Measurements from ENCODE around the gene MSX1. TPM values are rescaled to one million over a fixed set of nuclear protein-coding genes. Genes with fewer than 3 reads are reported as not detected.

MSX1 gene
- total RNA-seq, 1 experiment from 2014 or later = 1.6 TPM

DNA sequence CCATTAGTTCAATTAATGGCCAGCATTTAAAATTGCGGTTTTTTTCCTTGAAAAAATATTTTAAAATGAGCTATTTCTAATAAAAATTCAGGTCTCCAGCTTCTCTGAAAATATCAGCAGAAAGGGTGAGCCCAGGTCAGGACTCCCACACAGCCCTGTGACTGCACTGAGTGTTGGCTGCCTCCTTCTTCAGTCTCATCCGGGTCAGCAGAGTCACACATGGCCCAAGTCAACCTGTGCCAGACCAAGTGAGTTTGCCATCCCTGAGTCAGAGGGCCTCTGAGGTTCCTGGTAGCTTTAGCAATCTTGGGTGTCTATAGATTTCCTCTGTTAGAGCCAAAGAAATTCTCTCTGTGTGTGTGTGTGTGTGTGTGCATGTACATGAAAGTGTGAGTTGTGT, 22.1 kb upstream of the MSX1 start:
- Mint-ChIP-seq H3K36me3 (ENCODE audit: insufficient read depth, unreplicated experiment) (no peaks in the 10 kb centered on the region), H3K4me3 (ENCODE audit: low read depth, unreplicated experiment) (no peak overlapping the region), H3K27me3 (ENCODE audit: unreplicated experiment) (peaks cover 22% of the 10 kb centered on the region), H3K4me1 (ENCODE audit: low read depth, unreplicated experiment) (no peaks in the 10 kb centered on the region), H3K27ac (ENCODE audit: unreplicated experiment) (no peak overlapping the region), H3K9me3 (ENCODE audit: low read depth, unreplicated experiment) (peaks cover 5% of the 10 kb centered on the region)
- intact Hi-C loops (cut with micrococcal nuclease; ENCODE audit: unreplicated experiment) = no loop called here
- TF ChIP-seq, protein P1, sequence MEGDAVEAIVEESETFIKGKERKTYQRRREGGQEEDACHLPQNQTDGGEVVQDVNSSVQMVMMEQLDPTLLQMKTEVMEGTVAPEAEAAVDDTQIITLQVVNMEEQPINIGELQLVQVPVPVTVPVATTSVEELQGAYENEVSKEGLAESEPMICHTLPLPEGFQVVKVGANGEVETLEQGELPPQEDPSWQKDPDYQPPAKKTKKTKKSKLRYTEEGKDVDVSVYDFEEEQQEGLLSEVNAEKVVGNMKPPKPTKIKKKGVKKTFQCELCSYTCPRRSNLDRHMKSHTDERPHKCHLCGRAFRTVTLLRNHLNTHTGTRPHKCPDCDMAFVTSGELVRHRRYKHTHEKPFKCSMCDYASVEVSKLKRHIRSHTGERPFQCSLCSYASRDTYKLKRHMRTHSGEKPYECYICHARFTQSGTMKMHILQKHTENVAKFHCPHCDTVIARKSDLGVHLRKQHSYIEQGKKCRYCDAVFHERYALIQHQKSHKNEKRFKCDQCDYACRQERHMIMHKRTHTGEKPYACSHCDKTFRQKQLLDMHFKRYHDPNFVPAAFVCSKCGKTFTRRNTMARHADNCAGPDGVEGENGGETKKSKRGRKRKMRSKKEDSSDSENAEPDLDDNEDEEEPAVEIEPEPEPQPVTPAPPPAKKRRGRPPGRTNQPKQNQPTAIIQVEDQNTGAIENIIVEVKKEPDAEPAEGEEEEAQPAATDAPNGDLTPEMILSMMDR (IDR thresholded peaks at IDR 0.05; ENCODE audit: unreplicated experiment) = no peak
- no peak for DNase-seq
- no TSS peak for BruUV-seq (replicated peaks)
- CTCF ChIA-PET = interaction anchor here (0.6 kb wide), 1 partner anchor 579 kb away, joined by 6 read pairs; no protein-coding TSS in a partner anchor

DNA sequence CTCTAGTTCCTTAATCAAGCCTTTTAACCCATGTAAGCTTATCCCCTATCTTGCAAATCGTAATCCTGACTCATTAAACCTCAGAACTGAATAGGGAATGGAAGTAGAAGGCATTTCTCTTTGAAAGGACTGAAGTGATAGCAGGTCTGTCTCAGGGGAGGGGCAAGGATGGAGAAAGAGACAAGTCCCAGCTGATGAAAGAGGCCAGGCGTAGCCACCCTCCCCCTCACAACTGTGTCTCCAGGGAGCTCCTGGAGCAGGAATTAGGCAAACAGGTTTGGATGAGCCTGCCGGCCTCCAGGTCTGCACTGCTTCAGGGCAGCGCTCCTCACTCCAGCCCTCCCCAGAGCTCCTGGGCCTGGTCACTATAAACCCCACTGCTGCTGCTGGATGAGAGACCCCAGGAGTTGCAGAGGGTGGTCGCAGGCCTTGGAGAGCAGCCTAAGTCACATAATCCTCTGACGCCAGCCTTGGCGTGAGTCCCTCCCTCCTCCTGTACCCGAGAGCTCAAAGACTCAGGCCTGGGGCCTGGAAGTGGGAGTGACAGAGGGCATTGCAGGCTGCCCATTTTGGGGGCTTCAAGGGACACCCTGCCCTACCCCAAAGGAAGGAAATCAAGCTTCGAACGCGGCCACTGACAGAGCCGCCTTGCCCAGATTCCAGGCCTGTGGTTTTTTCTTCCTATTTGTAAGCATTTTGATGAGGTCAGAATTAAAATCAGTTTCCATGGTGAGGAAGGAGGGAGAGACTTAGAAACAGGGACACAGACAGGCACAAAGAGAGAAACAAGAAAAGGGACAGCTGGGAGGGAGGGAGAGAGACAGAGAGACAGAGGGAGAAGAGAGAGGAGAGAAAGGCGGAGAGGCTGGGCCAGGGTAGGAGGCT, 21.2 kb upstream of the MSX1 start:
- CTCF ChIA-PET = no interaction called here
- H3K36me3 Mint-ChIP-seq (ENCODE audit: insufficient read depth, unreplicated experiment) = no peaks in the 10 kb centered on the region

GRCh38 chr4:4838936-4839810, 20.3 kb upstream of the MSX1 start:
- CTCF ChIA-PET = no interaction called here
- Mint-ChIP-seq H3K36me3 (ENCODE audit: insufficient read depth, unreplicated experiment) (no peaks in the 10 kb centered on the region), H3K9me3 (ENCODE audit: low read depth, unreplicated experiment) (peaks cover 2% of the 10 kb centered on the region), H3K4me1 (ENCODE audit: low read depth, unreplicated experiment) (no peaks in the 10 kb centered on the region), H3K27me3 (ENCODE audit: unreplicated experiment) (peaks cover 38% of the 10 kb centered on the region), H3K4me3 (ENCODE audit: low read depth, unreplicated experiment) (no peak overlapping the region), H3K27ac (ENCODE audit: unreplicated experiment) (no peak overlapping the region)
- BruUV-seq (replicated peaks) = no TSS peak
- TF ChIP-seq, protein P1 (IDR thresholded peaks at IDR 0.05; ENCODE audit: unreplicated experiment) = no peak
- DNase-seq = no peak
- intact Hi-C loops (cut with micrococcal nuclease; ENCODE audit: unreplicated experiment) = no loop called here

More for the DNA sequence above, 21.2 kb upstream of the MSX1 start:
- DNase-seq = no peak
- Mint-ChIP-seq H3K27ac (ENCODE audit: unreplicated experiment) (no peak overlapping the region), H3K4me3 (ENCODE audit: low read depth, unreplicated experiment) (no peak overlapping the region), H3K4me1 (ENCODE audit: low read depth, unreplicated experiment) (no peaks in the 10 kb centered on the region), H3K9me3 (ENCODE audit: low read depth, unreplicated experiment) (peaks cover 5% of the 10 kb centered on the region), H3K27me3 (ENCODE audit: unreplicated experiment) (peaks cover 32% of the 10 kb centered on the region)
- BruUV-seq (replicated peaks) = no TSS peak
- TF ChIP-seq, protein P1 (IDR thresholded peaks at IDR 0.05; ENCODE audit: unreplicated experiment) = no peak
- intact Hi-C loops (cut with micrococcal nuclease; ENCODE audit: unreplicated experiment) = no loop called here

- no TSS peak for BruUV-seq (replicated peaks)
- peaks cover 2% of the 10 kb centered on the region for H3K9me3 Mint-ChIP-seq (ENCODE audit: low read depth, unreplicated experiment)
- H3K4me1 Mint-ChIP-seq (ENCODE audit: low read depth, unreplicated experiment) = no peaks in the 10 kb centered on the region
- no peak overlapping the region for H3K4me3 Mint-ChIP-seq (ENCODE audit: low read depth, unreplicated experiment)
- no peak overlapping the region for H3K27ac Mint-ChIP-seq (ENCODE audit: unreplicated experiment)
- CTCF ChIA-PET = no interaction called here
- H3K27me3 Mint-ChIP-seq (ENCODE audit: unreplicated experiment) = peaks cover 38% of the 10 kb centered on the region
- no peak for DNase-seq
- intact Hi-C loops (cut with micrococcal nuclease; ENCODE audit: unreplicated experiment) = no loop called here
- TF ChIP-seq, protein P1 (IDR thresholded peaks at IDR 0.05; ENCODE audit: unreplicated experiment) = no peak
- no peaks in the 10 kb centered on the region for H3K36me3 Mint-ChIP-seq (ENCODE audit: insufficient read depth, unreplicated experiment)
These were observed 19.1 kb upstream of the MSX1 start for GRCh38 chr4:4840351-4840750.
